Upper lobe of left lung (tissue), 6 donors: ENCODE results near the gene GRXCR1. TPM values are rescaled to one million over a fixed set of nuclear protein-coding genes. Genes with fewer than 3 reads are reported as not detected.

Experiments used
- ATAC-seq, 2 donors: fragments of 200-7000 bp; cut with Tn5 transposase; one replicate each; pipeline ENCODE4 v1.9.1; 2022; ENCODE audit warnings: mild to moderate bottlenecking in 2 of 2, moderate library complexity in 2 of 2; ENCODE audit not compliant: low FRiP score in 2 of 2
- DNase-seq, 2 donors: peaks; one replicate each; pipeline ENCODE4 v3.0.0-alpha.2; 2019 to 2020
- H3K27ac ChIP-seq, 4 donors: fragments of 200-600 bp; sonication (generic); one replicate each; pipeline ENCODE4 v1.5.1; 2016 to 2019
- H3K27me3 ChIP-seq, 4 donors: fragments of 200-600 bp; sonication (generic); one replicate each; pipeline ENCODE4 v1.5.1; 2017 to 2019
- H3K36me3 ChIP-seq, 4 donors: fragments of 200-600 bp; sonication (generic); one replicate each; pipeline ENCODE4 v1.5.1; 2016 to 2019
- H3K4me1 ChIP-seq, 4 donors: fragments of 200-600 bp; sonication (generic); one replicate each; pipeline ENCODE4 v1.5.1; 2018 to 2019
- H3K4me3 ChIP-seq, 4 donors: fragments of 200-600 bp; sonication (generic); one replicate each; pipeline ENCODE4 v1.5.1; 2017 to 2019; ENCODE audit warnings: mild to moderate bottlenecking in 2 of 4, moderate library complexity in 1 of 4
- H3K9me3 ChIP-seq, 4 donors: fragments of 200-600 bp; sonication (generic); one replicate each; pipeline ENCODE4 v1.5.1; 2018 to 2019
- EP300 ChIP-seq, 4 donors: sonication (generic); formaldehyde crosslinking; IDR thresholded peaks; one replicate each; pipeline ENCODE4 v1.5.1; 2017; ENCODE audit warnings: antibody characterized with exemption in 4 of 4, control low read depth in 2 of 4
- POLR2A ChIP-seq, 4 donors: fragments of 450-650 bp; IDR thresholded peaks; one replicate each; pipeline ENCODE4 v1.5.1; 2016 to 2017; ENCODE audit warnings: antibody characterized with exemption in 4 of 4, mild to moderate bottlenecking in 2 of 4
- POLR2AphosphoS5 ChIP-seq, 2 donors: sonication (generic); formaldehyde crosslinking; IDR thresholded peaks; one replicate each; pipeline ENCODE4 v1.5.1; 2017; ENCODE audit warnings: antibody characterized with exemption in 2 of 2
- WGBS, 2 donors: methylation state at CpG; one replicate each; pipeline ENCODE4 v1.1.5; 2017 to 2018; 5-methylcytosine and 5-hydroxymethylcytosine counted together
- total RNA-seq, 6 donors: library from RNA; depleted of rRNA in 4 of 6; stranded (reverse); fragments of >200 nt in 4 of 6; gene quantifications; one replicate each; pipeline versions ENCODE4 v1.1.0 to v1.2.1, GENCODE V29; 2016 to 2021
- TF ChIP-seq, protein P1 (sequence below), 6 experiments: fragments of 450-650 bp in 4 of 6; fragments of 200-600 bp in 2 of 6; sonication (generic) in 2 of 6; IDR thresholded peaks; one replicate each; pipeline ENCODE4 v1.5.1; 2016 to 2019; ENCODE audit warnings: antibody characterized with exemption in 6 of 6
- donor health status: DM: no; HTN: no; CAD: no; lungs with moderate emphysema.
- donor health status: DM: no; HTN: yes; CAD: no; lungs with severe emphysema.

Gene GRXCR1
- total RNA-seq, 6 donors from 2014 or later: not detected

GRCh38 chr4:42945874-42946273 is 53.4 kb downstream of the GRXCR1 start:
- no peak overlapping the region for H3K4me3 ChIP-seq
- H3K27ac ChIP-seq: no peak overlapping the region
- ATAC-seq: no peak
- no peak for DNase-seq
- 83 to 88% methylated on average over 2 of the region's 2 CpGs for WGBS, 2 donors
- H3K4me1 ChIP-seq: no peaks in the 10 kb centered on the region
- no peaks in the 10 kb centered on the region for H3K36me3 ChIP-seq
- no peaks in the 10 kb centered on the region for H3K9me3 ChIP-seq
- no peak for TF ChIP-seq POLR2A (IDR thresholded peaks at IDR 0.05)
- TF ChIP-seq, protein P1, sequence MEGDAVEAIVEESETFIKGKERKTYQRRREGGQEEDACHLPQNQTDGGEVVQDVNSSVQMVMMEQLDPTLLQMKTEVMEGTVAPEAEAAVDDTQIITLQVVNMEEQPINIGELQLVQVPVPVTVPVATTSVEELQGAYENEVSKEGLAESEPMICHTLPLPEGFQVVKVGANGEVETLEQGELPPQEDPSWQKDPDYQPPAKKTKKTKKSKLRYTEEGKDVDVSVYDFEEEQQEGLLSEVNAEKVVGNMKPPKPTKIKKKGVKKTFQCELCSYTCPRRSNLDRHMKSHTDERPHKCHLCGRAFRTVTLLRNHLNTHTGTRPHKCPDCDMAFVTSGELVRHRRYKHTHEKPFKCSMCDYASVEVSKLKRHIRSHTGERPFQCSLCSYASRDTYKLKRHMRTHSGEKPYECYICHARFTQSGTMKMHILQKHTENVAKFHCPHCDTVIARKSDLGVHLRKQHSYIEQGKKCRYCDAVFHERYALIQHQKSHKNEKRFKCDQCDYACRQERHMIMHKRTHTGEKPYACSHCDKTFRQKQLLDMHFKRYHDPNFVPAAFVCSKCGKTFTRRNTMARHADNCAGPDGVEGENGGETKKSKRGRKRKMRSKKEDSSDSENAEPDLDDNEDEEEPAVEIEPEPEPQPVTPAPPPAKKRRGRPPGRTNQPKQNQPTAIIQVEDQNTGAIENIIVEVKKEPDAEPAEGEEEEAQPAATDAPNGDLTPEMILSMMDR (IDR thresholded peaks at IDR 0.05): no peak
- no peak for TF ChIP-seq EP300 (IDR thresholded peaks at IDR 0.05)
- no peak for TF ChIP-seq POLR2AphosphoS5 (IDR thresholded peaks at IDR 0.05)
- no peaks in the 10 kb centered on the region for H3K27me3 ChIP-seq

GRCh38 chr4:42953321-42953720 is 60.8 kb downstream of the GRXCR1 start:
- H3K27ac ChIP-seq: no peak overlapping the region
- H3K36me3 ChIP-seq: no peaks in the 10 kb centered on the region
- no peaks in the 10 kb centered on the region for H3K9me3 ChIP-seq
- no peaks in the 10 kb centered on the region for H3K4me1 ChIP-seq
- H3K4me3 ChIP-seq: no peak overlapping the region
- TF ChIP-seq POLR2A (IDR thresholded peaks at IDR 0.05) (no peak), POLR2AphosphoS5 (IDR thresholded peaks at IDR 0.05) (no peak), EP300 (IDR thresholded peaks at IDR 0.05) (no peak)
- TF ChIP-seq, protein P1 (IDR thresholded peaks at IDR 0.05): no peak
- no peaks in the 10 kb centered on the region for H3K27me3 ChIP-seq
- 62 to 75% methylated on average over 1 of the region's 1 CpG for WGBS, 2 donors
- no peak for ATAC-seq
- DNase-seq: no peak

GRCh38 chr4:42954963-42955669 is 62.6 kb downstream of the GRXCR1 start:
- no peak for DNase-seq
- no peak for ATAC-seq
- whole genome bisulfite sequencing, 2 donors: 65 to 71% methylated on average over 10 of the region's 10 CpGs

GRCh38 chr4:42955746-42956505 is 63.4 kb downstream of the GRXCR1 start:
- Histone ChIP-seq H3K27me3 (no peaks in the 10 kb centered on the region), H3K4me1 (no peaks in the 10 kb centered on the region), H3K27ac (no peak overlapping the region), H3K36me3 (no peaks in the 10 kb centered on the region), H3K4me3 (no peak overlapping the region), H3K9me3 (no peaks in the 10 kb centered on the region)
- WGBS, 2 donors: 67 to 79% methylated on average over 5 of the region's 5 CpGs
- ATAC-seq: no peak
- TF ChIP-seq POLR2A (IDR thresholded peaks at IDR 0.05) (no peak), EP300 (IDR thresholded peaks at IDR 0.05) (no peak), POLR2AphosphoS5 (IDR thresholded peaks at IDR 0.05) (no peak)
- TF ChIP-seq, protein P1 (IDR thresholded peaks at IDR 0.05): no peak
- DNase-seq: no peak

More at GRCh38 chr4:42954963-42955669, 62.6 kb downstream of the GRXCR1 start:
- Histone ChIP-seq H3K27me3 (no peaks in the 10 kb centered on the region), H3K4me3 (no peak overlapping the region), H3K9me3 (no peaks in the 10 kb centered on the region), H3K27ac (no peak overlapping the region), H3K4me1 (no peaks in the 10 kb centered on the region), H3K36me3 (no peaks in the 10 kb centered on the region)
- TF ChIP-seq EP300 (IDR thresholded peaks at IDR 0.05) (no peak), POLR2AphosphoS5 (IDR thresholded peaks at IDR 0.05) (no peak), POLR2A (IDR thresholded peaks at IDR 0.05) (no peak)
- TF ChIP-seq, protein P1 (IDR thresholded peaks at IDR 0.05): no peak
